C4-2B (cell line): ENCODE measurements around the gene TBCE.
"Not testable (repeated sequence)": the region's sequence is repeated elsewhere in the genome, so short reads cannot be mapped to it uniquely, and the experiment has no call there.

Source experiments
- CTCF ChIP-seq: fragments of 450-650 bp; conservative IDR thresholded peaks from 2 replicates; pipeline ENCODE4 v1.5.1; 2017; ENCODE audit warnings: mild to moderate bottlenecking
- ZFX ChIP-seq: fragments of 450-650 bp; IDR thresholded peaks from 2 replicates; pipeline ENCODE4 v1.6.1; 2017

- TF ChIP-seq ZFX, CTCF: not testable (repeated sequence)
These were observed 102.7 kb downstream of the TBCE start for GRCh38 chr1:235469897-235470296.
